Epithelial cell of esophagus (primary cell): ENCODE measurements around the gene GALNTL6.
A peak's percentile ranks its signal among the peaks of the same experiment; 100 is the strongest.

Experiments
- DNase-seq: peaks from one replicate; pipeline ENCODE4 v3.0.0; 2010; ENCODE audit warnings: low read depth
- H3K4me3 ChIP-seq: 2 replicates; pipeline ENCODE4 v1.5.1; 2011; ENCODE audit warnings: mild to moderate bottlenecking, low read length, control low read depth
- CTCF ChIP-seq: IDR thresholded peaks from 2 replicates; pipeline ENCODE4 v1.5.1; 2011; ENCODE audit warnings: low read depth, mild to moderate bottlenecking, low read length, control low read depth, inconsistent platforms; ENCODE audit not compliant: insufficient read depth; ENCODE audit errors: missing control alignments

Gene GALNTL6

GRCh38 chr4:172674811-172675210, 861.6 kb downstream of the GALNTL6 start:
- H3K4me3 ChIP-seq, result no peak overlapping the region
- TF ChIP-seq CTCF, result no peak
- DNase-seq, result no peak

- DNase-seq, result no peak
- no peak for TF ChIP-seq CTCF
Measured at GRCh38 chr4:172675232-172675631, 862.0 kb downstream of the GALNTL6 start.

GRCh38 chr4:172680691-172681090, 867.5 kb downstream of the GALNTL6 start:
- H3K4me3 ChIP-seq, result no peak overlapping the region
- peak; percentile 4 for DNase-seq
- TF ChIP-seq CTCF, result no peak

More at GRCh38 chr4:172675232-172675631, 862.0 kb downstream of the GALNTL6 start:
- H3K4me3 ChIP-seq, result no peak overlapping the region

GRCh38 chr4:172683021-172683420, 869.8 kb downstream of the GALNTL6 start:
- no peak for TF ChIP-seq CTCF
- no peak overlapping the region for H3K4me3 ChIP-seq
- no peak for DNase-seq

GRCh38 chr4:172686021-172686420, 872.8 kb downstream of the GALNTL6 start:
- no peak for DNase-seq
- no peak overlapping the region for H3K4me3 ChIP-seq
- TF ChIP-seq CTCF, result no peak

- no peak for TF ChIP-seq CTCF
- no peak overlapping the region for H3K4me3 ChIP-seq
- DNase-seq, result no peak
Measured at GRCh38 chr4:172688534-172688933, 875.3 kb downstream of the GALNTL6 start.

- no peak for TF ChIP-seq CTCF
- no peak for DNase-seq
- no peak overlapping the region for H3K4me3 ChIP-seq
Measured at GRCh38 chr4:172691552-172691951, 878.3 kb downstream of the GALNTL6 start.
